ENCODE data around the gene CNTN2. TPM values are rescaled to one million over a fixed set of nuclear protein-coding genes. Genes with fewer than 3 reads are reported as not detected.

The CNTN2 gene
- total RNA-seq, 1 donor from 2014 or later, result 0.51 TPM

DNA sequence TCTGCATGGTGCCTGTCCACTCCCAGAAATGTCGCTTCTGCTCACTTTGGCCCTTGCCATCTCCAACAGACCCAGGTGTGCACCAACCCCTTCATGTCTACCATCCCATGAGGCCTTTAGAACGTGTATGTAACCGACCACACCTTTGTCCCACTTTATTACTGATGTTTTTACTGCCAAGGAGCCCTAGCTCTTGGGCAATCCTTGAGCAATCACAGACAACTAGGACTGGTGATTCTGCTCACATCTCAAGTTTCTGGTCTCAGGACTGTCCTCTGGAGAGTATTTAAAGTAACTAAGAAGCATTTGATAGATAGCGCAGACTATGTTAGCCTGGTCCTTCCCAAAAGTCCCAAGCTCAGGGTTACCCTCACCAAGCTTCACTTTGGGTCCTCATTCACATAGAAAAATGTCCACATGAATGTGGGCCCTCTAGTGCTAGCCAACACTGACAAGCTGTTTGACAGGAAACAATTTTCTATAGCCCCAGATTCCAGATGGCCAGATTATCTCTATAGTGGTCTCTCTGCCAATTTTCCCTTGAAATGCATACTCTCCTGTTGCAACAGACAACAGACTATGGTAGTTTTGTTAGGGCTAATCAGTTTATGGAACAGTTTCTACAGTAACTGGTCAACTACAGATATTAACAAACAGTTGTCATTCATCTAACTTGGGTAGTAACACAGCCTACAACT is 48.2 kb downstream of the CNTN2 start:
- DNase-seq (ENCODE audit: missing footprints) (no peak), ATAC-seq (no peak)
- intact Hi-C loops (cut with DNase I), result no loop called here

DNA sequence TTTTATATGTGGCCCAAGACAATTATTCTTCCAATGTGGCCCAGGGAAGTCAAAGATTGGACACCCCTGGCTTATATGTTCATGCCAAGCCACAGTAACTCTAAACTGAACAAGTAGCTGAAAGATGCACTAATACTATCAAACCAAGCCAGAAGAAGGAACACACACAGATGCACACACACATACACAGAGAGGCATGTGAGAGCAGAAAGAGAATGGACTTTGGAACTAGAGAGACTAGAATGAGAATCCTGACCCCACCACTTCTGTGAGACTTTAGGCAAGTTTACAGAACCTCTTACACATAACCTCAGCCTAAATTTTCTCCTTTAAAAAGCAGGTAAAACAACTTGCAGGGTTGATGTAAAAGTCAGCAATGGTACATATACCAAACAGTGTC is 52.4 kb downstream of the CNTN2 start:
- no peak for DNase-seq (ENCODE audit: missing footprints)
- no peak for ATAC-seq

GRCh38 chr1:205098242-205098641 is 55.2 kb downstream of the CNTN2 start:
- intact Hi-C loops (cut with DNase I), result no loop called here
- ATAC-seq (no peak), DNase-seq (ENCODE audit: missing footprints) (no peak)

More for the DNA sequence above, 52.4 kb downstream of the CNTN2 start:
- intact Hi-C loops (cut with DNase I), result no loop called here

DNA sequence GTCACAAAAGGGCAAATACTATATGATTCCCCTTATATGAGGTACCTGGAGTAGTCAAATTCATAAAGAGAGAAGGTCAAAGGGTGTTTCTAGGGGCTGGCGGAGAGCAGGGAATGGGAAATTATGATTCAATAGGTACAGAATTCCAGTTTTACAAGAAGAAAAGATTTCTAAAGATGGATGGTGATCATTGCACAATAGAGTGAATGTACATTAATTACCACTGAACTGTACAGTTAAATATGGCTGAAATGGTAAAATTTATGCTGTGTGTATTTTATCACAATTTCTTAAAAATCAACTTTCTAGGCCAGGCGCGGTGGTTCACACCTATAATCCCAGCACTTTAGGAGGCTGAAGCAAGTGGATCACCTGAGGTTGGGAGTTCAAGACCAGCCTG is 59.4 kb downstream of the CNTN2 start:
- intact Hi-C loops (cut with DNase I), result no loop called here
- no peak for DNase-seq (ENCODE audit: missing footprints)
- ATAC-seq, result no peak

- DNase-seq (ENCODE audit: missing footprints) (no peak), ATAC-seq (no peak)
- intact Hi-C loops (cut with DNase I), result no loop called here
These were observed 64.3 kb downstream of the CNTN2 start for GRCh38 chr1:205107327-205107726.

GRCh38 chr1:205108464-205108863 is 65.5 kb downstream of the CNTN2 start:
- ATAC-seq (no peak), DNase-seq (ENCODE audit: missing footprints) (no peak)
- intact Hi-C loops (cut with DNase I), result no loop called here

DNA sequence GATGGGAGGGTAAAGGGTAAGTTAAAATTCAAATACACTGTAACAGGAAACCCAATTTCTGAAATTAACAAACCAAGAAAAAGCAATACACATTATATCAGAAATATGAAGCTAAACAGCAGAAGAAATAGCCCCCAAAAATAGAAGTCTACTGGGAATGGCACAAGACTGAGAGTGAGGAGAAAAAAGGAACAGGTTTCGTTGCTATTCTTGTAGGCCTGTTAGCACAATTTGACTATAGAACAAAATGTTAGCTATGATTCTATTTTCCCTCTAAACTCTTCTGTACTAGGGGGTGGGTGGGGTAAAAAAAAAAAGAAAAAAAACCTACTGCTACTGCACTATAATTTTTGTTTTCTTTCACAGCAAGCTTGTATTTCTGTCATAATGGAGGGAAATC is 66.3 kb downstream of the CNTN2 start:
- no peak for DNase-seq (ENCODE audit: missing footprints)
- no peak for ATAC-seq
- intact Hi-C loops (cut with DNase I), result no loop called here

GRCh38 chr1:205109711-205110110 is 66.7 kb downstream of the CNTN2 start:
- intact Hi-C loops (cut with DNase I), result no loop called here
- DNase-seq (ENCODE audit: missing footprints) (no peak), ATAC-seq (no peak)

- DNase-seq (ENCODE audit: missing footprints) (no peak), ATAC-seq (no peak)
These were observed 68.3 kb downstream of the CNTN2 start for GRCh38 chr1:205111354-205111753.

DNA sequence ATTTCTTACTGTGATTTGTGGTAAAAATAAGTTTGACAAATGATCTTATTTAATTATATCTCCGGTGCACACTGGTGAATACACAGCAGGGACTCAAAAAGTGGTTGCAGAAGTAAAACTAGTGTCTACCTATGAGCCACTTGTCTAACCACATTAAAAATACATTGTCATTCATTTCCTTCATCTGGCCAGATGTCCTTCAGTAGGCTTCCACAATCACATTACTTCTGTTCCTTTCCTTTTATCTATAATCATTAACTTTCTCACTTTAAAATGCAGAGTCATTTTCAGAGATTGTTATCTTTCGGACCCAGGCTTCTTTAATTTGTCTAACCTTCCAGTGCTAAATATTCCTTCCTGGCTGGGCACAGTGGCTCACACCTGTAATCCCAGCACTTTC is 75.7 kb downstream of the CNTN2 start:
- intact Hi-C loops (cut with DNase I), result no loop called here

More at GRCh38 chr1:205111354-205111753, 68.3 kb downstream of the CNTN2 start:
- intact Hi-C loops (cut with DNase I), result no loop called here

GRCh38 chr1:205121660-205122488 is 78.9 kb downstream of the CNTN2 start, which contains the start of gene RBBP5:
Gene RBBP5 (minus strand): TSS chr1:205121978. CDS start chr1:205121873, 105 bp downstream.
- ATAC-seq, result peak; percentile 99
- DNase-seq (ENCODE audit: missing footprints), result peak; percentile 97
- intact Hi-C loops (cut with DNase I), result loop anchor here (2.0 to 5.0 kb wide), 2 partner anchors 90 to 135 kb away; partner anchors contain the start of gene DSTYK

More for the DNA sequence above, 75.7 kb downstream of the CNTN2 start:
- ATAC-seq (no peak), DNase-seq (ENCODE audit: missing footprints) (no peak)

DNA sequence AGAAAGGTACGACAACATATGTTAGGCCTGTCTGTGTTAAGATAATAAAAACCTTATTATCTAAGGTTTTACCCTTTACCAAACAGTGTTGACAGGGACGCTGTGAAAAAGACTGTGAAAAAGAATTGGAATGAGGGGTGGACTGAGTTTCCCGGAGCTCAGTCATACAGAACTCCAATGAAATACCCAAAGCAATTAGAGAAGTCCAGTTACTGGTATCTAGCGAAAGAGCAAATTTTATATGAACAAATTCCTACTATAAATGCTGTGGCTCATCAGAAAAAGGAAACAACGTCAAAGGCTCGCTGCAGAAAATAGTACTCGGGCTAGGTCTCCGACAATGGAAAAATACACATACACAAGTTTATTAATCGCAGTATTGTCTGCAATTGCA is 79.5 kb downstream of the CNTN2 start:
- no peak for DNase-seq (ENCODE audit: missing footprints)
- intact Hi-C loops (cut with DNase I), result loop anchor here (2.0 to 5.0 kb wide), 2 partner anchors 90 to 134 kb away; partner anchors contain the start of gene DSTYK
- peak; percentile 7 for ATAC-seq

GRCh38 chr1:205124726-205125125 is 81.7 kb downstream of the CNTN2 start:
- intact Hi-C loops (cut with DNase I), result loop anchor here (5.0 kb wide), 1 partner anchor 88 kb away; the partner anchor contains the start of gene DSTYK
- ATAC-seq (no peak), DNase-seq (ENCODE audit: missing footprints) (no peak)

- ATAC-seq (no peak), DNase-seq (ENCODE audit: missing footprints) (no peak)
- intact Hi-C loops (cut with DNase I), result no loop called here
These were observed 84.6 kb downstream of the CNTN2 start for GRCh38 chr1:205127646-205128045.

Other genes starting within 250 kb of the CNTN2 start
- 10.5 TPM for gene NFASC, start 172.3 kb upstream of the CNTN2 start, total RNA-seq
- gene TMEM81, start 41.2 kb downstream of the CNTN2 start, total RNA-seq, result 2.5 TPM
- 10.0 TPM for gene RBBP5, start 78.8 kb downstream of the CNTN2 start, total RNA-seq
- 5.2 TPM for gene DSTYK, start 168.5 kb downstream of the CNTN2 start, total RNA-seq
- 1.2 TPM for gene TMCC2, start 184.7 kb downstream of the CNTN2 start, total RNA-seq

Data from Right ventricle myocardium inferior (tissue), 1 donor.